HepG2 (cell line): Measurements from ENCODE around the gene LUZP2. TPM values are rescaled to one million over a fixed set of nuclear protein-coding genes. Genes with fewer than 3 reads are reported as not detected.

ENCODE experiments used
- ATAC-seq: fragments of 200-7000 bp; cut with Tn5 transposase; 3 replicates; pipeline ENCODE4 v1.9.1; 2020; ENCODE audit warnings: mild to moderate bottlenecking, moderate library complexity
- BruUV-seq: library from RNA; stranded (reverse); fragments of 400-500 nt; replicated peaks from 2 replicates; lab custom pipeline; 2021; lab: Mats Ljungman, UMichigan
- CTCF ChIA-PET: fragments of 300-600 bp; formaldehyde crosslinking; extraction: SDS; loops from one replicate; lab custom pipeline; 2021; ENCODE audit warnings: low total read pairs, inconsistent platforms, low intra/inter-chr PET ratio; lab: Yijun Ruan, JAX
- POLR2A ChIA-PET: fragments of 350-600 bp; sonication (Branson Sonifier 250); formaldehyde crosslinking; loops from one replicate; lab custom pipeline; 2020; ENCODE audit warnings: antibody characterized with exemption, inconsistent platforms; lab: Yijun Ruan, JAX
- DNase-seq: peaks from one replicate; pipeline ENCODE4 v3.0.0-alpha.2; 2015; ENCODE audit warnings: low spot score
- FAIRE-seq: peaks from 3 replicates; lab custom pipeline; 2011; peaks lifted over from hg19 to GRCh38; lab: Jason Lieb, UNC
- H2AFZ ChIP-seq: one replicate; pipeline ENCODE4 v1.6.1; 2011; ENCODE audit warnings: low read length, inconsistent platforms
- H3K27ac ChIP-seq: fragments of 300-600 bp; 3 replicates; pipeline ENCODE4 v1.8.0; 2011; ENCODE audit warnings: mixed run types, mild to moderate bottlenecking, mixed read lengths, low read length, inconsistent platforms; ENCODE audit not compliant: insufficient read depth; ENCODE audit errors: extremely low read length
- H3K27me3 ChIP-seq, 2 experiments: fragments of 200-600 bp in 1 of 2; 2 replicates in 1 of 2; 3 replicates in 1 of 2; pipeline versions ENCODE4 v1.6.0 to v1.8.0; 2011; ENCODE audit warnings: low read length in 2 of 2, mild to moderate bottlenecking in 2 of 2, moderate library complexity in 2 of 2, inconsistent platforms in 1 of 2; ENCODE audit not compliant: insufficient read depth in 2 of 2, control insufficient read depth in 1 of 2
- H3K36me3 ChIP-seq, 2 experiments: fragments of 200-600 bp in 1 of 2; replicated peaks in 1 of 2; 2 replicates in 1 of 2; 3 replicates in 1 of 2; pipeline versions ENCODE4 v1.5.1 to v1.8.0; 2011; ENCODE audit warnings: low read length in 2 of 2, inconsistent platforms in 1 of 2; ENCODE audit not compliant: insufficient read depth in 2 of 2, control insufficient read depth in 1 of 2
- H3K4me1 ChIP-seq: 2 replicates; pipeline ENCODE4 v1.5.1; 2012; ENCODE audit warnings: low read length, inconsistent platforms; ENCODE audit not compliant: insufficient read depth
- H3K4me2 ChIP-seq: 2 replicates; pipeline ENCODE4 v1.6.0; 2011; ENCODE audit warnings: low read depth, low read length, inconsistent platforms
- H3K4me3 ChIP-seq, 3 experiments: fragments of 200-600 bp in 1 of 3; sonication (generic), shearing (Covaris generic) in 1 of 3; replicated peaks in 1 of 3; 2 replicates each; pipeline ENCODE4 v1.5.1; 2011 to 2016; ENCODE audit warnings: low read length in 3 of 3, inconsistent platforms in 2 of 3, low read depth in 2 of 3, mild to moderate bottlenecking in 2 of 3, control low read depth in 1 of 3, mixed read lengths in 1 of 3; ENCODE audit not compliant: insufficient read depth in 1 of 3
- H3K79me2 ChIP-seq: one replicate; pipeline ENCODE4 v1.6.1; 2011; ENCODE audit warnings: low read length, inconsistent platforms; ENCODE audit not compliant: insufficient read depth
- H3K9ac ChIP-seq: 2 replicates; pipeline ENCODE4 v1.6.0; 2011; ENCODE audit warnings: mild to moderate bottlenecking, low read depth, low read length, inconsistent platforms; ENCODE audit not compliant: insufficient read depth
- H3K9me3 ChIP-seq: 2 replicates; pipeline ENCODE4 v1.5.1; 2012; ENCODE audit warnings: mild to moderate bottlenecking, low read length
- H4K20me1 ChIP-seq: 2 replicates; pipeline ENCODE4 v1.6.0; 2011; ENCODE audit warnings: inconsistent platforms, mild to moderate bottlenecking, low read length, moderate library complexity; ENCODE audit not compliant: insufficient read depth
- YY1 ChIP-seq: IDR thresholded peaks from 2 replicates; pipeline ENCODE4 v1.6.1; 2011; ENCODE audit warnings: low read length, low read depth, moderate library complexity, mild to moderate bottlenecking; ENCODE audit not compliant: insufficient read depth, insufficient replicate concordance
- ZNF256 ChIP-seq: sonication (generic); formaldehyde crosslinking; conservative IDR thresholded peaks from 2 replicates; pipeline ENCODE4 v1.4.0; 2020; ENCODE audit warnings: missing genetic modification reagents
- ZNF30 ChIP-seq: sonication (generic); formaldehyde crosslinking; IDR thresholded peaks from 2 replicates; pipeline ENCODE4 v1.5.0; 2020; ENCODE audit warnings: mild to moderate bottlenecking, missing genetic modification reagents
- ZNF713 ChIP-seq: sonication (generic); formaldehyde crosslinking; IDR thresholded peaks from 2 replicates; pipeline ENCODE4 v1.4.0; 2020; ENCODE audit warnings: mild to moderate bottlenecking, missing genetic modification reagents
- WGBS: methylation state at CpG from one replicate; pipeline ENCODE4 v1.1.6; 2017; ENCODE audit warnings: low lambda C conversion rate; 5-methylcytosine and 5-hydroxymethylcytosine counted together
- in situ Hi-C: cut with HindIII; loops from 2 replicates; pipeline ENCODE4 v1.10.0; 2017; ENCODE audit warnings: low pct_unique_long_range_greater_than_20kb; ENCODE audit not compliant: extremely low pct_ligation_motif_present
- intact Hi-C: fragments of 100-400 bp; cut with micrococcal nuclease; formaldehyde crosslinking; loops from one replicate; pipeline ENCODE4 v1.10.0; 2022; ENCODE audit not compliant: unreplicated experiment
- polyA plus RNA-seq, 8 experiments: library from polyadenylated mRNA; depleted of rRNA in 3 of 8; stranded (reverse) in 7 of 8; unstranded in 1 of 8; fragments of >200 nt; fragmentation: Illumina TruSeq in 4 of 8; extraction: Trizol in 4 of 8; gene quantifications; 2 replicates each; pipeline versions ENCODE4 v1.2.1 to v1.2.3, GENCODE V29; 2011 to 2016; ENCODE audit warnings: low read depth in 4 of 8, missing spikeins in 1 of 8, mixed read lengths in 1 of 8; ENCODE audit not compliant: insufficient read depth in 1 of 8
- total RNA-seq, 5 experiments: library from RNA; depleted of rRNA; stranded (reverse); fragments of >200 nt; fragmentation: Illumina TruSeq; extraction: Trizol; gene quantifications; 2 replicates each; pipeline ENCODE4 v1.2.3, GENCODE V29; 2016; ENCODE audit warnings: low read depth in 1 of 5
- TF ChIP-seq, protein P1 (sequence below), 2 experiments: IDR thresholded peaks; 2 replicates each; pipeline ENCODE4 v1.6.1; 2011 to 2012; ENCODE audit warnings: low read length in 2 of 2, borderline replicate concordance in 1 of 2, low read depth in 1 of 2, mild to moderate bottlenecking in 1 of 2, moderate library complexity in 1 of 2
- TF ChIP-seq, protein P2 (sequence below): sonication (generic); formaldehyde crosslinking; IDR thresholded peaks from 2 replicates; pipeline ENCODE4 v1.5.0; 2020; ENCODE audit warnings: missing genetic modification reagents, mild to moderate bottlenecking, borderline replicate concordance

LUZP2 gene
- total and polyA plus RNA-seq, 2 of the 13 experiments (the other 11 are each of a cell fraction or from before 2014, with no cell fraction given) = not detected

- 16% methylated on average over 3 of the region's 3 CpGs for WGBS
Observed at GRCh38 chr11:24497831-24498230, 978 bp downstream of the LUZP2 start.

More at GRCh38 chr11:24497831-24498230, 978 bp downstream of the LUZP2 start:
- no peaks in the 10 kb centered on the region for H3K79me2 ChIP-seq
- H3K4me3 ChIP-seq = no peak overlapping the region
- TF ChIP-seq, protein P1, sequence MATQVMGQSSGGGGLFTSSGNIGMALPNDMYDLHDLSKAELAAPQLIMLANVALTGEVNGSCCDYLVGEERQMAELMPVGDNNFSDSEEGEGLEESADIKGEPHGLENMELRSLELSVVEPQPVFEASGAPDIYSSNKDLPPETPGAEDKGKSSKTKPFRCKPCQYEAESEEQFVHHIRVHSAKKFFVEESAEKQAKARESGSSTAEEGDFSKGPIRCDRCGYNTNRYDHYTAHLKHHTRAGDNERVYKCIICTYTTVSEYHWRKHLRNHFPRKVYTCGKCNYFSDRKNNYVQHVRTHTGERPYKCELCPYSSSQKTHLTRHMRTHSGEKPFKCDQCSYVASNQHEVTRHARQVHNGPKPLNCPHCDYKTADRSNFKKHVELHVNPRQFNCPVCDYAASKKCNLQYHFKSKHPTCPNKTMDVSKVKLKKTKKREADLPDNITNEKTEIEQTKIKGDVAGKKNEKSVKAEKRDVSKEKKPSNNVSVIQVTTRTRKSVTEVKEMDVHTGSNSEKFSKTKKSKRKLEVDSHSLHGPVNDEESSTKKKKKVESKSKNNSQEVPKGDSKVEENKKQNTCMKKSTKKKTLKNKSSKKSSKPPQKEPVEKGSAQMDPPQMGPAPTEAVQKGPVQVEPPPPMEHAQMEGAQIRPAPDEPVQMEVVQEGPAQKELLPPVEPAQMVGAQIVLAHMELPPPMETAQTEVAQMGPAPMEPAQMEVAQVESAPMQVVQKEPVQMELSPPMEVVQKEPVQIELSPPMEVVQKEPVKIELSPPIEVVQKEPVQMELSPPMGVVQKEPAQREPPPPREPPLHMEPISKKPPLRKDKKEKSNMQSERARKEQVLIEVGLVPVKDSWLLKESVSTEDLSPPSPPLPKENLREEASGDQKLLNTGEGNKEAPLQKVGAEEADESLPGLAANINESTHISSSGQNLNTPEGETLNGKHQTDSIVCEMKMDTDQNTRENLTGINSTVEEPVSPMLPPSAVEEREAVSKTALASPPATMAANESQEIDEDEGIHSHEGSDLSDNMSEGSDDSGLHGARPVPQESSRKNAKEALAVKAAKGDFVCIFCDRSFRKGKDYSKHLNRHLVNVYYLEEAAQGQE (IDR thresholded peaks at IDR 0.05; ENCODE audit: borderline replicate concordance in 1 of 2, low read depth in 1 of 2, low read length in 2 of 2) = no peak
- TF ChIP-seq YY1 (no peak), ZNF713 (CRISPR knock-in tag) (no peak), ZNF256 (CRISPR knock-in tag) (no peak), ZNF30 (no peak)
- TF ChIP-seq, protein P2, sequence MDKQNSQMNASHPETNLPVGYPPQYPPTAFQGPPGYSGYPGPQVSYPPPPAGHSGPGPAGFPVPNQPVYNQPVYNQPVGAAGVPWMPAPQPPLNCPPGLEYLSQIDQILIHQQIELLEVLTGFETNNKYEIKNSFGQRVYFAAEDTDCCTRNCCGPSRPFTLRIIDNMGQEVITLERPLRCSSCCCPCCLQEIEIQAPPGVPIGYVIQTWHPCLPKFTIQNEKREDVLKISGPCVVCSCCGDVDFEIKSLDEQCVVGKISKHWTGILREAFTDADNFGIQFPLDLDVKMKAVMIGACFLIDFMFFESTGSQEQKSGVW (CRISPR knock-in tag) = no peak
- DNase-seq = no peak
- no peak overlapping the region for H2AFZ ChIP-seq
- in situ Hi-C loops = no loop called here
- no peaks in the 10 kb centered on the region for H3K36me3 ChIP-seq
- ChIA-PET CTCF (no interaction called here), POLR2A (no interaction called here)
- no peak overlapping the region for H3K4me2 ChIP-seq
- no TSS peak for BruUV-seq
- H3K27me3 ChIP-seq = peaks cover 0 to 19% of the 10 kb centered on the region in 2 experiments; a peak in 4 of 5 replicates
- no peak overlapping the region for H3K27ac ChIP-seq
- no peak overlapping the region for H3K9ac ChIP-seq
- H4K20me1 ChIP-seq = no peaks in the 10 kb centered on the region
- no peak for FAIRE-seq
- H3K9me3 ChIP-seq = no peaks in the 10 kb centered on the region
- no peaks in the 10 kb centered on the region for H3K4me1 ChIP-seq
- no peak for ATAC-seq
- intact Hi-C loops = no loop called here
